WTC11 (cell line): ENCODE data around the gene VRTN. TPM values are rescaled to one million over a fixed set of nuclear protein-coding genes. Genes with fewer than 3 reads are reported as not detected.

Experiments used
- ATAC-seq: fragments of 200-7000 bp; cut with Tn5 transposase; 2 replicates; pipeline ENCODE4 v1.10.0; 2021; ENCODE audit warnings: mild to moderate bottlenecking, moderate library complexity
- CTCF ChIA-PET: fragments of 300-600 bp; sonication (Branson Sonifier 250); formaldehyde crosslinking; loops from one replicate; lab custom pipeline; 2021; ENCODE audit warnings: antibody characterized with exemption; lab: Charles Lee
- POLR2A ChIA-PET: fragments of 350-600 bp; sonication (Branson Sonifier 250); formaldehyde crosslinking; loops from one replicate; lab custom pipeline; 2021; ENCODE audit warnings: antibody characterized with exemption; lab: Charles Lee
- DNase-seq: peaks from one replicate; pipeline ENCODE4 v3.0.0; 2021; ENCODE audit warnings: low spot score
- H3K27ac Mint-ChIP-seq: 2 replicates; pipeline ENCODE4 v1.8.0; 2021; ENCODE audit warnings: mixed read lengths
- H3K27me3 Mint-ChIP-seq: 2 replicates; pipeline ENCODE4 v1.8.0; 2021; ENCODE audit warnings: low read depth, mild to moderate bottlenecking, moderate library complexity, mixed read lengths
- H3K36me3 Mint-ChIP-seq: 2 replicates; pipeline ENCODE4 v1.8.0; 2021; ENCODE audit warnings: mixed read lengths
- H3K4me1 Mint-ChIP-seq: 2 replicates; pipeline ENCODE4 v1.8.0; 2022; ENCODE audit warnings: mixed read lengths
- H3K4me3 Mint-ChIP-seq: 2 replicates; pipeline ENCODE4 v1.8.0; 2021; ENCODE audit warnings: mild to moderate bottlenecking, moderate library complexity, mixed read lengths
- H3K9me3 Mint-ChIP-seq: 2 replicates; pipeline ENCODE4 v1.8.0; 2021; ENCODE audit warnings: mixed read lengths
- ATF6 ChIP-seq: sonication (generic); formaldehyde crosslinking; IDR thresholded peaks from 2 replicates; pipeline ENCODE4 v1.8.1; 2023; ENCODE audit warnings: mild to moderate bottlenecking, missing genetic modification reagents
- E2F4 ChIP-seq: sonication (generic); formaldehyde crosslinking; IDR thresholded peaks from 2 replicates; pipeline ENCODE4 v1.8.1; 2022; ENCODE audit warnings: low read depth, mild to moderate bottlenecking, moderate library complexity, missing genetic modification reagents, borderline replicate concordance
- GABPB1 ChIP-seq: sonication (generic); formaldehyde crosslinking; IDR thresholded peaks from 2 replicates; pipeline ENCODE4 v1.8.1; 2023; ENCODE audit warnings: mild to moderate bottlenecking, missing genetic modification reagents
- GRHL2 ChIP-seq: fragments of 250-450 bp; sonication (Bioruptor Pico); IDR thresholded peaks from 2 replicates; pipeline ENCODE4 v1.8.0; 2022; ENCODE audit warnings: mild to moderate bottlenecking, moderate library complexity; ENCODE audit not compliant: insufficient replicate concordance, severe bottlenecking
- IRF2 ChIP-seq: sonication (generic); formaldehyde crosslinking; IDR thresholded peaks from 2 replicates; pipeline ENCODE4 v1.8.0; 2022; ENCODE audit warnings: low read depth, missing genetic modification reagents, borderline replicate concordance
- NFE2L1 ChIP-seq: sonication (generic); formaldehyde crosslinking; IDR thresholded peaks from 2 replicates; pipeline ENCODE4 v1.8.1; 2023; ENCODE audit warnings: missing genetic modification reagents
- NR2C2 ChIP-seq: sonication (generic); formaldehyde crosslinking; IDR thresholded peaks from 2 replicates; pipeline ENCODE4 v1.8.0; 2022; ENCODE audit warnings: mild to moderate bottlenecking, missing genetic modification reagents
- NR3C1 ChIP-seq: sonication (generic); formaldehyde crosslinking; conservative IDR thresholded peaks from 2 replicates; pipeline ENCODE4 v1.8.1; 2023; ENCODE audit warnings: low read depth, mild to moderate bottlenecking, missing genetic modification reagents
- OVOL2 ChIP-seq: fragments of 250-450 bp; sonication (Bioruptor Pico); IDR thresholded peaks from 2 replicates; pipeline ENCODE4 v1.9.0; 2021; ENCODE audit warnings: mild to moderate bottlenecking, borderline replicate concordance
- RELA ChIP-seq: sonication (generic); formaldehyde crosslinking; IDR thresholded peaks from 2 replicates; pipeline ENCODE4 v1.8.1; 2022; ENCODE audit warnings: missing genetic modification reagents, mild to moderate bottlenecking, borderline replicate concordance
- SP1 ChIP-seq: sonication (generic); formaldehyde crosslinking; conservative IDR thresholded peaks from 2 replicates; pipeline ENCODE4 v1.8.1; 2022; ENCODE audit warnings: missing genetic modification reagents
- USF2 ChIP-seq: sonication (generic); formaldehyde crosslinking; IDR thresholded peaks from 2 replicates; pipeline ENCODE4 v1.8.1; 2023; ENCODE audit warnings: mild to moderate bottlenecking, missing genetic modification reagents, moderate library complexity
- ZSCAN18 ChIP-seq: fragments of 250-450 bp; sonication (Bioruptor Pico); IDR thresholded peaks from 2 replicates; pipeline ENCODE4 v2.1.2; 2022; ENCODE audit warnings: mild to moderate bottlenecking, moderate library complexity
- total RNA-seq: library from RNA; stranded (reverse); gene quantifications from 3 replicates; pipeline ENCODE4 v1.2.3, GENCODE V29; 2021

VRTN gene
- total RNA-seq, 1 experiment from 2014 or later: 106 TPM

GRCh38 chr14:74404435-74404834 lies 56.2 kb downstream of the VRTN start:
- H3K27me3 Mint-ChIP-seq: no peaks in the 10 kb centered on the region
- H3K9me3 Mint-ChIP-seq: no peaks in the 10 kb centered on the region
- ATAC-seq (no peak), DNase-seq (no peak)
- ChIA-PET POLR2A (no interaction called here), CTCF (no interaction called here)
- no peak for TF ChIP-seq GRHL2 (CRISPR knock-in tag)
- TF ChIP-seq OVOL2 (CRISPR knock-in tag): no peak
- no peak for TF ChIP-seq RELA (CRISPR knock-in tag)
- TF ChIP-seq NR3C1 (CRISPR knock-in tag): no peak
- H3K36me3 Mint-ChIP-seq: no peaks in the 10 kb centered on the region
- H3K4me3 Mint-ChIP-seq: no peak overlapping the region
- H3K27ac Mint-ChIP-seq: 0 out of 2 replicates have a peak overlapping the region, but pooled peaks have one; percentile 37
- peaks cover 38% of the 10 kb centered on the region for H3K4me1 Mint-ChIP-seq

- TF ChIP-seq E2F4 (CRISPR knock-in tag) (no peak), GABPB1 (CRISPR knock-in tag) (no peak), NFE2L1 (CRISPR knock-in tag) (no peak), SP1 (CRISPR knock-in tag) (no peak), USF2 (CRISPR knock-in tag) (no peak), NR2C2 (CRISPR knock-in tag) (no peak)
- ATAC-seq (no peak), DNase-seq (no peak)
- no peaks in the 10 kb centered on the region for H3K27me3 Mint-ChIP-seq
- H3K9me3 Mint-ChIP-seq: no peaks in the 10 kb centered on the region
- H3K4me1 Mint-ChIP-seq: peaks cover 26% of the 10 kb centered on the region
- no peaks in the 10 kb centered on the region for H3K36me3 Mint-ChIP-seq
- no peak overlapping the region for H3K4me3 Mint-ChIP-seq
- POLR2A ChIA-PET: no interaction called here
- no peak overlapping the region for H3K27ac Mint-ChIP-seq
- CTCF ChIA-PET: no interaction called here
Observed at GRCh38 chr14:74405663-74406062, 57.4 kb downstream of the VRTN start.

- DNase-seq (no peak), ATAC-seq (no peak)
- H3K4me3 Mint-ChIP-seq: no peak overlapping the region
- POLR2A ChIA-PET: no interaction called here
- TF ChIP-seq IRF2 (CRISPR knock-in tag) (no peak), ATF6 (CRISPR knock-in tag) (no peak), ZSCAN18 (no peak)
- H3K27ac Mint-ChIP-seq: no peak overlapping the region; the same call in 1 of the 2 replicates
- CTCF ChIA-PET: no interaction called here
- H3K36me3 Mint-ChIP-seq: no peaks in the 10 kb centered on the region
- H3K4me1 Mint-ChIP-seq: peaks cover 10% of the 10 kb centered on the region
- H3K27me3 Mint-ChIP-seq: peaks cover 2% of the 10 kb centered on the region; the same call in 1 of the 2 replicates
- no peaks in the 10 kb centered on the region for H3K9me3 Mint-ChIP-seq
Observed at GRCh38 chr14:74407021-74407800, 58.9 kb downstream of the VRTN start.
